Activated CD8-positive, alpha-beta memory T cell treated with anti-CD3 and anti-CD28 coated beads, Interleukin-2, amount 50 U/mL, for 1 hour (primary cell): ENCODE data around the gene ZNF638.

Experiments used
- DNase-seq: peaks from one replicate; pipeline ENCODE4 v3.0.0-alpha.2; 2020; ENCODE audit errors: extremely low read depth

ZNF638 gene

GRCh38 chr2:71455011-71455740, 123.6 kb downstream of the ZNF638 start:
- DNase-seq, result no peak

- DNase-seq, result no peak
These were observed 124.4 kb downstream of the ZNF638 start for GRCh38 chr2:71455741-71456569.

- no peak for DNase-seq
These were observed 125.0 kb downstream of the ZNF638 start for GRCh38 chr2:71456617-71457016.

- DNase-seq, result no peak
These were observed 125.7 kb downstream of the ZNF638 start for GRCh38 chr2:71457123-71457915.

GRCh38 chr2:71457923-71458322, 126.3 kb downstream of the ZNF638 start:
- DNase-seq, result no peak

GRCh38 chr2:71458413-71459083, 127.0 kb downstream of the ZNF638 start:
- no peak for DNase-seq

- no peak for DNase-seq
These were observed 127.5 kb downstream of the ZNF638 start for GRCh38 chr2:71459084-71459431.

- no peak for DNase-seq
These were observed 128.5 kb downstream of the ZNF638 start for GRCh38 chr2:71460056-71460455.

GRCh38 chr2:71460595-71461303, 129.2 kb downstream of the ZNF638 start:
- no peak for DNase-seq

GRCh38 chr2:71461304-71461671, 129.7 kb downstream of the ZNF638 start:
- DNase-seq, result no peak

GRCh38 chr2:71462056-71462605, 130.5 kb downstream of the ZNF638 start:
- DNase-seq, result no peak

GRCh38 chr2:71462641-71463341, 131.2 kb downstream of the ZNF638 start:
- DNase-seq, result no peak

- DNase-seq, result no peak
These were observed 131.7 kb downstream of the ZNF638 start for GRCh38 chr2:71463342-71463654.

- DNase-seq, result no peak
These were observed 132.8 kb downstream of the ZNF638 start for GRCh38 chr2:71464389-71464788.

- DNase-seq, result no peak
These were observed 133.8 kb downstream of the ZNF638 start for GRCh38 chr2:71465356-71465755.

- DNase-seq, result no peak
These were observed 134.3 kb downstream of the ZNF638 start for GRCh38 chr2:71465961-71466300.

- DNase-seq, result no peak
These were observed 135.0 kb downstream of the ZNF638 start for GRCh38 chr2:71466301-71467179.

- DNase-seq, result no peak
These were observed 135.7 kb downstream of the ZNF638 start for GRCh38 chr2:71467180-71467815.
